T-helper 17 cell (primary cell): ENCODE data around the gene HIGD1A. TPM values are rescaled to one million over a fixed set of nuclear protein-coding genes. Genes with fewer than 3 reads are reported as not detected.

Experiments
- ATAC-seq: fragments of 150-1000 bp; cut with Tn5 transposase; 2 replicates; pipeline ENCODE4 v1.10.0; 2021; ENCODE audit warnings: mild to moderate bottlenecking, moderate library complexity
- DNase-seq, 3 donors: peaks; one replicate each; pipeline versions ENCODE4 v3.0.0 to v3.0.0-alpha.2; 2020 to 2021
- H3K9me3 ChIP-seq: one replicate; pipeline ENCODE4 v1.7.0; 2013; ENCODE audit warnings: low read length, mild to moderate bottlenecking; ENCODE audit not compliant: control insufficient read depth, poor library complexity, severe bottlenecking
- H3K27ac Mint-ChIP-seq: one replicate; pipeline ENCODE4 v1.8.0; 2022; ENCODE audit warnings: mild to moderate bottlenecking, moderate library complexity, mixed read lengths
- H3K27me3 Mint-ChIP-seq: one replicate; pipeline ENCODE4 v1.8.0; 2022; ENCODE audit warnings: mixed read lengths
- H3K36me3 Mint-ChIP-seq: one replicate; pipeline ENCODE4 v1.8.0; 2022; ENCODE audit warnings: low read depth, mixed read lengths
- H3K4me1 Mint-ChIP-seq: one replicate; pipeline ENCODE4 v1.8.0; 2022; ENCODE audit warnings: mild to moderate bottlenecking, mixed read lengths
- H3K4me3 Mint-ChIP-seq: one replicate; pipeline ENCODE4 v1.8.0; 2022; ENCODE audit warnings: mild to moderate bottlenecking, moderate library complexity, mixed read lengths
- total RNA-seq, 4 donors: library from RNA in 2 of 4; stranded (reverse) in 2 of 4; gene quantifications; one replicate each; pipeline ENCODE4 v1.2.3 and lab custom pipeline; 2022 to 2026

The HIGD1A gene
- total RNA-seq (10 to 100 TPM; 20.7 to 29.2 TPM), total RNA-seq (lab: John Stamatoyannopoulos, UW) (9.4 to 19.9 reads per million in 2 donors)

DNA sequence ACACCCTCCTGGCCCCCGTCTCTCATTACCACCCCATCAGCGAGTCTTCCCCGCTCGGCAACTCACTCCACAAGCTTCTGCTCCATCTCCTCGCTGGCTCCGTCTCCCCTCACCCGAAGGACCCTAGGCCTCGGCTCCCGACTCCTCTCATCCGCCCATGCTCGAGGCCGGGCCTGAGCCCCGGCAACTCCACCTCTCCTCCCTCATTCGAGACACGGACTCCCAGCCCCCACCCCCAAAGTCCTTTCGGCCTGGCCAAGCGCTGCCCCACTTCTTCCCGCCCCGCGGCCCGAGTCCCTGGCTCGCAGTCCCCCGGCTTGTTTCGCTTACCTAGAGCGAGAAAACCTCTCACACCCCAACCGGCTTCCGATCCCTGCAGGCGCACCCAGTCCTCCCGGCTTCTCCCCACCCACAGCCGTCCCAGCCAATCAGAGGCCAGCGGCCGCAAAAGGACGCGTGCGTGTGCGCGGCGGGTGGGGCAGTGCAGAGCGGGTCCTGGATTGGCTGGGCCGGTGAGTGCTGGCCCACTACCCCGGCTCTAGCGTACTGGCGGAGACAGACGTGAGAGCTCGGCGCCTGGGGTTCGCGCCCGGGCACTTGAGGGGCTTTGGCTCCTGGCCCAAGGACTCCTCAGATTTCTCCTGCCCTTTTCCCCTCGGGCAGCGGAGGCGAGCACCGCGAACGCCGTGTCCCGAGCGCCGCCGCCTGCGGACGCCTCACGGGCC, at the start of gene HIGD1A:
Gene HIGD1A, minus strand, starts transcription at position 385 of the 725 bp plus-strand sequence. CDS start 10,237 bp downstream, outside the sequence.
- Mint-ChIP-seq H3K4me3 (peak within 1 kb of the TSS; percentile 98), H3K4me1 (peaks cover 36% of the 10 kb centered on the region), H3K27ac (peak within 1 kb of the TSS; percentile 93), H3K36me3 (no peaks in the 10 kb centered on the region), H3K27me3 (peaks cover 26% of the 10 kb centered on the region)
- ATAC-seq (peak; percentile 99), DNase-seq (peak; percentile 82 to 89 (median 88))
- no peaks in the 10 kb centered on the region for H3K9me3 ChIP-seq

DNA sequence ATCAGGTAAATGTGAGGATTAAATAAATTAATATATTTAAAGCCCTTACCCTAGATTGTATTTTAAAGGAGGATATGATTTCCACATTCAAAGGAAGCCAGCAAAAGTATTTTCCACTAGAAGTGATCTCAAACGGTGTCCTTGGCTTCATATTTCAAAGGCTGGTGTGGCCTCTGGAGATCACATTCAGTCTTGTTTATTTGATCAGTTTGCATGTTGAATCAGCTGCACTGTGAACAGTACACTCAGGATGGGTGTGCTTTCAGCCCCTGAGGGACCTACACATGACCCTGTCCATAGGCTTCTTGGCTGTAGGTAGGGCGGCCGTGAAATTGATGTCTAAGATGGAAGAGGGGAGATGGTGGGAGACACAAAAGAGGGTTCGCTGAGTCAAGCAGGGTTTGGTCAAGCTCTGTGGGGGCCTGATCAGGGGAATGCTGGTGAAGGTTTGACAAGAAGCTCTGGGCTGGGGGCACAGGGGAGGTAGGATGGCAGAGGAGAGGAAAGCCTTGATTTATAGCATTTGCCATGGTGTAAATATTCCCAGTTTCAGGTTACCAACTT, 49.5 kb upstream of the HIGD1A start:
- Mint-ChIP-seq H3K4me1 (peaks cover 8% of the 10 kb centered on the region), H3K27ac (no peak overlapping the region), H3K36me3 (peaks cover 4% of the 10 kb centered on the region), H3K27me3 (peaks cover 54% of the 10 kb centered on the region), H3K4me3 (no peak overlapping the region)
- ATAC-seq: no peak
- DNase-seq: no peak
- H3K9me3 ChIP-seq: no peaks in the 10 kb centered on the region

DNA sequence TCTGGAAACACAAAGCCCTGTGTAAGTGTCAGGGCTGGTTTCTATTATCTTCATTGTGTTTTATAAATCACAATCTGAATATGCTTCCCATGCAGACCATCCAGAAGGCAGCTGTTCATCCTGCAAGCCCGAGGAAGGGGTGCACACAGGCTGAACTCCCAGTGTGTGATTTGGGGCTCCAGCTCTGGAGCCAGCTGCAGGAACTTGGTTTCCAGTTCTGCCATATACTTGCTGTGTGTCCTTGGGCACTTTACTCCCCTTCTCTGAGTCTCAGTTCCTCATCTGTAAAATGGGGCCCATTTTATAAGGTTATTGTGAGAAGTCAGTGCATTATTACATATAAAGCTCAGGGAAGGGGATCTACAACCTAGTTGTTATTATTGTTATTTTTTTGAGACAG, 48.8 kb upstream of the HIGD1A start:
- ATAC-seq: no peak

DNA sequence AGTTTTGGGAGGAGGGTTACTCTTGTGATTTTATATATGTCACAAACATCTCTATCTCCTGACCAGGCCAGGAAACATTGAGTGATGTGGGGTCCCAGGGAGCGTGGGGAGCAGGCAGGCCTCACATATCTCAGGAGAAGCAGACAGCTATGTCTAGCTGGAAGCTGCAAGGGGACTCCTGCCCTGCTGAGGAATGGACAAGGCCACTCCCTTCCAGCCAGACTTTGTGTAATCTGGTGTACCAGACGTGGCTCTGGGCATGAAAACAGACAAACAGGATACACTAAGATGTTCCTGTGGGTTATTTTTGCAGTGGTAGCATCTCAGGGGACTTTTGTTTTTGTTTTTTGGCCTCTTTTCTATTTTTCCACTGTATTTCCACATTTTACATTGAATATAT, 48.2 kb upstream of the HIGD1A start:
- Mint-ChIP-seq H3K4me3 (no peak overlapping the region), H3K4me1 (peaks cover 9% of the 10 kb centered on the region), H3K27me3 (peaks cover 46% of the 10 kb centered on the region), H3K36me3 (peaks cover 4% of the 10 kb centered on the region), H3K27ac (no peak overlapping the region)
- H3K9me3 ChIP-seq: no peaks in the 10 kb centered on the region
- DNase-seq: no peak
- ATAC-seq: no peak

More for the DNA sequence above, 48.8 kb upstream of the HIGD1A start:
- Mint-ChIP-seq H3K4me1 (peaks cover 8% of the 10 kb centered on the region), H3K4me3 (no peak overlapping the region), H3K27me3 (peaks cover 46% of the 10 kb centered on the region), H3K36me3 (peaks cover 4% of the 10 kb centered on the region), H3K27ac (no peak overlapping the region)
- H3K9me3 ChIP-seq: no peaks in the 10 kb centered on the region
- DNase-seq: no peak

DNA sequence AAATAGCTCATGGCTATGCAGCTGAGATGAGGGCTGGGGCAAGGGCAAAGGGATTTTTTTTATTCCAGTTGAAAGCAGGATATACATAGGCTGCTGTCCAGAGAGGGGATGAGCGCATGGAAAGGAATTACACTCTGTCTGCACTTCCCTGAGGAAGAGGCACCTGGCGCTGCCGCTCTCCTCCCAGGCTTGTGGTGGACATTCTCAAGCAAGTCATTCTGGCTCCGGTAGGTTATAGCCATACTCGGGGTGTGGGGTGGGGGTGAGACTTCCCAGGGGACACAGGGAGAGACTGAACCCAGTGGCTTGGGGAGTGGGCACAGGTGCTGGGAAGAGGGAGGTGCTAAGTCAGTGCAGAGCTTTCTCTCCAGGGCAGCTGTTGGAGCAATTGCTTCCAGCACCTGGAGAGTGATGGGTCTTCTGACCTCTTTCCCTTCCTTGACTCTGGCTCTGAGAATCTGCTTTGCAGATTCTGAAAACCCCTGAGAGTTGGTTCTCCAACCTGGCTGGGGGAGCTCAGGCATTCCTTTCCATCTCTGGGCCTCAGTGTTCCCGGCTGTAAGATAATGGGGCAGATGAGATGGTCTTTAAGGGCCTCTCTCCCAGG, 47.0 kb upstream of the HIGD1A start:
- Mint-ChIP-seq H3K4me3 (no peak overlapping the region), H3K27ac (no peak overlapping the region), H3K4me1 (peaks cover 17% of the 10 kb centered on the region), H3K27me3 (peaks cover 39% of the 10 kb centered on the region), H3K36me3 (peaks cover 4% of the 10 kb centered on the region)
- H3K9me3 ChIP-seq: no peaks in the 10 kb centered on the region
- ATAC-seq: no peak
- DNase-seq: no peak

DNA sequence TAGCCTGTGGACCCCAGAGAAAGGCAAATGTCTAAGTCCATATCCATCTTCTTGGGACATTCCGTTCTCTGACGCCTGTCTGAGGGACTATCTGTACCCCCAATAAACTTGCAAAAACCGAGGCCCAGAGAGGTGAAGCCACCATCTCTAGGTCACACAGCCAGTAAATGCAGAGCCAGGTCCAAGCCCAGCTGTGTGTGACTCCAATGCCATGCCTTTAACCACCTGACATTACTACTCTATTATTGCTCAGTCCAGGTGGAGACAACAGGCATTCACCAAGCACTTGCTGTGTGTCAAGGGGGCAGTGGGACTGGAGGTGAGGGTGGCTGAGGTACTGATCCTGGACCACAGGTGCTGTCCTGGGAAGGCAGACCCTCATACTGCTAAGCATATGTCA, 46.0 kb upstream of the HIGD1A start:
- ATAC-seq: no peak
- Mint-ChIP-seq H3K27ac (no peak overlapping the region), H3K4me1 (peaks cover 17% of the 10 kb centered on the region), H3K27me3 (peaks cover 33% of the 10 kb centered on the region), H3K36me3 (peaks cover 1% of the 10 kb centered on the region), H3K4me3 (no peak overlapping the region)
- no peaks in the 10 kb centered on the region for H3K9me3 ChIP-seq
- DNase-seq: no peak

DNA sequence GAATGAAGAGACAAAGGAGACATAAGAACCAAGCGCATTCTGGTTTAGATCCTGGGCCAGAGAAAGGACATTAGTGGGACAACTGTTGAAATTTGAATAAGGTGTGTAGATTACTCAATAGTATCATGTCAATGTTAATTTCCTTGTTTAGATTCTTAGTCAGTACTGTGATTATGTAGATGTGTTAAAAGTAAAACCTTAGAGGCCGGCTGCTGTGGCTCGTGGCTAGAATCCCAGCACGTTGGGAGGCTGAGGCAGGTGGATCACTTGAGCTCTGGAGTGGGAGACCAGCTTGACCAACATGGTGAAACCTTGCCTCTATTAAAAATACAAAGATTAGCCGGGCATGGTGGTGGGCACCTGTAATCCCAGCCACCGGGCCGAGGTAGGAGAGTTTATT, 44.7 kb upstream of the HIGD1A start:
- no peaks in the 10 kb centered on the region for H3K36me3 Mint-ChIP-seq
- peaks cover 17% of the 10 kb centered on the region for H3K4me1 Mint-ChIP-seq
- DNase-seq: no peak
- no peak overlapping the region for H3K4me3 Mint-ChIP-seq
- no peak overlapping the region for H3K27ac Mint-ChIP-seq
- no peak for ATAC-seq
- H3K27me3 Mint-ChIP-seq: peaks cover 26% of the 10 kb centered on the region
- H3K9me3 ChIP-seq: no peaks in the 10 kb centered on the region

DNA sequence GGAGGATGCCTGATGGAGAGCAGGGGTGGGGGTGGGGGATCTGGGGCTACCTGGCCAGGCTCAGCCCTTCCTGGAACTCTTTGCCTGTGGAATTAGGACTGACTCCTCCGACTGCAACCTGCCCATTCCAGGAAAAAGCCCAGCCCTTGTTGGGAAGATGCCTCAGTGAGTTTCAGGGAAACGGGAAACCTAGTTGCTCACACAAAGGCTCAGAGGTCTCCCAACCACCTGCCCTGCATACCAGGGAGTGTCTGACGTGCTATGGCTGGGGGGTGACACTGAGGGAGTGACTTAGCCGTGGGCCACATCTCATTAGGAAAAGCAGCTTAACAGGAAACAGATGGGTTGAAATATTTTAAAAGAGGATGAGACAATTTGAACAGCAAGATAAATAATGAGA, 43.4 kb upstream of the HIGD1A start:
- Mint-ChIP-seq H3K27ac (peak overlapping the region; percentile 72), H3K4me1 (peaks cover 19% of the 10 kb centered on the region), H3K27me3 (peaks cover 28% of the 10 kb centered on the region), H3K4me3 (no peak overlapping the region), H3K36me3 (no peaks in the 10 kb centered on the region)
- DNase-seq (no peak), ATAC-seq (no peak)
- no peaks in the 10 kb centered on the region for H3K9me3 ChIP-seq

DNA sequence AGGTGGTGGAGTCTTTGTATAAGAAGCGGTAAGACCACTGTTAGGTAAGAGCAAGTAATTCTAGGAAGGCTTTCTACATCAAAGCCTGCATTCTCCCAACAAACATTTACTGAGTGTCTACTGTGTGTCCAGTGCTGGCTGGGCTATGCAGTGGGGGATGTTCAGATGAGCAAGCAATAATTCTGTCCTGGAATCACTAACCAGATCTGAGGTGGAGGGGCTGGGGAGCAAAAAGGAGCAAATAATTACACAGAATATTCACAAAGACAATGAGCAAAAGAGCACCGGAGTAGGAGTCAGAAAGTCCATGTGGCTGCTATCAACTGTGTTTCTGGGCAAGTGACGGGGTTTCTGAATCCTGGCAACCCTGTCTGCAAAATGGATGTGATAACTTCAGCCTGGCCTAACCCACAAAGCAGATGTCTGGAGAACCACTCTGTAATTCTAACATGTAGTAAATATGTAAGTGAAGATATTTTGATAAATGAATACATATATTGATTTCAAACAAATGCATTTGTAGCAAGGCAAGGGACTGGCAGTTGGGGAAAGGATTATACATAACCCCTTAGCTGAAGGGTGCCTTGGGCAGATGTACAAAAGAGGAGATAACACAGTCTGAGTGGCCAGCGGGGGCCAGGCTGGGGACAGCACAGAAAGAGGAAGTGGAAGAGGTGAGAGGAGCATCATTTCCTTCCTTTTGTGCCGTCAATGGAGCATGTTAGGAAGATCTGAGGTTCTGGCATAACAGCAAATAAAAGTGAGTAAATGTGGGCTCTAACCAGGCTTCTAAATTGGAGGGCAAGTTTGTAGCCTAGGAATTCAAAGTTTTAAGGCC, 42.6 kb upstream of the HIGD1A start:
- DNase-seq: no peak

DNA sequence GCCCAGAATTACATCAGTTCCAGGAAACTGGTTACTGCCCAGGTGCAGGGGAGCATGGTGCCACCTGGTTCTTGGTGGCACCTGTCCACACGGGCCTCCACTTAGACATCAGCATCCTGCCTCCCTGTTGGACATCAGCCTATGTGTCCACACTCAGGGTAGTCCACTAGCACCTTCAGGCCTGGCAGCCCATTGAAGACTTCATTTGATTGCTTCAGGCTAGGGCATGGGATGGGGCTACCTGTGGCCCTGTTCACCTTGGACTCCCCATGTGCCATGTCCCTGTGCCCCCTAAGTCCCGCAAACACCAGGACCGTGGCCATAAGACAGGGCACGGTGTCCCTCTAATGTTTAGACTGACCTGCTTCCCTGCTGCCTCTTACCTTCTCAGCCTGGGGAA, 40.5 kb upstream of the HIGD1A start:
- ATAC-seq: no peak
- Mint-ChIP-seq H3K27ac (no peak overlapping the region), H3K4me1 (peaks cover 11% of the 10 kb centered on the region), H3K4me3 (no peak overlapping the region), H3K36me3 (peaks cover 4% of the 10 kb centered on the region), H3K27me3 (peaks cover 15% of the 10 kb centered on the region)
- DNase-seq: no peak
- no peaks in the 10 kb centered on the region for H3K9me3 ChIP-seq

More for the DNA sequence above, 42.6 kb upstream of the HIGD1A start:
- peak overlapping the region; percentile 10 for H3K4me3 Mint-ChIP-seq
- peaks cover 16% of the 10 kb centered on the region for H3K4me1 Mint-ChIP-seq
- H3K36me3 Mint-ChIP-seq: peaks cover 2% of the 10 kb centered on the region
- peak; percentile 69 for ATAC-seq
- H3K27ac Mint-ChIP-seq: peak overlapping the region; percentile 72
- no peaks in the 10 kb centered on the region for H3K9me3 ChIP-seq
- peaks cover 21% of the 10 kb centered on the region for H3K27me3 Mint-ChIP-seq

DNA sequence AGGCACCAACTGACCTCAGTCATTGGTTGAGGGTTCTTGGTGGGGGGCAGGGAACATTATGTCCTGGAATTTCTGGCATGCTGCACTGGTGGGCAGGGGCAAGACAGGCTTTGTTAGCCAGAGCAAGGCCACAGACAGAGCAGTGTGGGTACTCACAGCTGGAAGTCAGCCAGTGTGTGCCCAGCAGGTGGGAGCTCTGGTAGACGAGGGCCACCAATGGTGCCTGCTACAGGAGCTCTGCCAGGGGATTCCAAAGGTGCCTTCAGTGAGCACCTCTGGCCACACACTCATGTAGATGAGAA, 40.1 kb upstream of the HIGD1A start:
- DNase-seq (no peak), ATAC-seq (no peak)
- Mint-ChIP-seq H3K4me3 (no peak overlapping the region), H3K36me3 (peaks cover 4% of the 10 kb centered on the region), H3K27ac (no peak overlapping the region), H3K27me3 (peaks cover 18% of the 10 kb centered on the region), H3K4me1 (peaks cover 15% of the 10 kb centered on the region)
- H3K9me3 ChIP-seq: no peaks in the 10 kb centered on the region

DNA sequence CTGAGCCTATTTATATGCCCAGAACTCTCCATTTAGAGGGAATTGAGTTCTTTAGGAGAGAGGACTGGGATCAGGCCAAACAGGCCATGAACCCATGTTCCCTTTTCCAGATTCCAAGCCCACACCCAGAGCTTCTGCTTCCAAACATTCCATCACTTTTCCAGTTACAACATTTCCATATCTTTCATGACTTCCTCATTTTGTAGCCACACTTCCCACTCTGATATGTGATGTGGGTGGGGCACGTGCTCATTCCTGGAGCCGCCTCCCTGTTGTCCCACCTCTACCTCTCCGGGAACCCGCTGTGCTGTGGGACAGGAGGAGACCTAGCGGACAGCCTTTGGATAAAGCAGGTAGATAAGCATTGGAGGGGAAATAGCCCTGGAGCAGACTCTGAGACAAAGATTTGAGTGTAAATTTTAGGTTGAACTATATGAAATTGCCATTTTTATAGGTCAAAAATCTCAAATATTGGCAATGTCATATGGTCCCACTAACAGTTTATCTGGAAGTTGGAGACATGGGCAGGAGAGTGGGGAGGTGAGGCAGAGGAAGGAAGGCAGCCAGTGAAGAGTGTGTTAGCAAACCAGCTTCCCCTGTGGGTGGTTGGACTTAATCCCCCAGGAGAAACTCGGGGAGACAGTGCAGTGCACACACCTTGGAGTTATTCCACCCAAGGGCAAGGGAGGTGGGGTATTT, 39.6 kb upstream of the HIGD1A start:
- DNase-seq (no peak), ATAC-seq (no peak)
- Mint-ChIP-seq H3K4me1 (peaks cover 15% of the 10 kb centered on the region), H3K36me3 (peaks cover 4% of the 10 kb centered on the region), H3K27me3 (peaks cover 22% of the 10 kb centered on the region), H3K4me3 (no peak overlapping the region), H3K27ac (no peak overlapping the region)
- H3K9me3 ChIP-seq: no peaks in the 10 kb centered on the region

DNA sequence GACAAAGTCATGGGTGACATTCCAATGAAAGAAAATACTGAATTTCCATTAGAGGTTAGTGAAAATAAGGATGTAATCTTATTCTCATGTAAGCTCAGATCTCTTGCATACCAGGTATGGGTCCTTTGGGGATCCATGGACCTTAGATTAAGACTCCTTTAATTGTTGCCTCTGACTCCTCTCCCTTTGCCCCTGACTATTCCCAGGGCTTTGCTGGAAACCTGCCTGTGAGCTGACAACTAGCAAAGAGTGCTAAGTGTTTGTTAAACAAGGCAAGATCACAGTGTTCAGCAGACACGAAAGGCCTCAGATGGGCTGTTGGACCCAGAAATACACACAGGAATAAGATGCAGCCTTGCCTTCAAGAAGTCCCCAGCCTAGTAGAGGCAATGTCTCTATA, 37.0 kb upstream of the HIGD1A start:
- no peak for ATAC-seq
- DNase-seq: no peak
- no peaks in the 10 kb centered on the region for H3K9me3 ChIP-seq
- peaks cover 4% of the 10 kb centered on the region for H3K36me3 Mint-ChIP-seq
- no peak overlapping the region for H3K27ac Mint-ChIP-seq
- peaks cover 22% of the 10 kb centered on the region for H3K27me3 Mint-ChIP-seq
- H3K4me3 Mint-ChIP-seq: no peak overlapping the region
- H3K4me1 Mint-ChIP-seq: peaks cover 6% of the 10 kb centered on the region
